ENCODE measurements around the gene KCNC3. TPM values are rescaled to one million over a fixed set of nuclear protein-coding genes. Genes with fewer than 3 reads are reported as not detected.
A peak's percentile ranks its signal among the peaks of the same experiment; 100 is the strongest.

KCNC3 gene
- total RNA-seq, 1 donor from 2014 or later = not detected

GRCh38 chr19:50327013-50327412, 2.2 kb downstream of the KCNC3 start:
- no peak overlapping the region for H3K4me2 ChIP-seq (ENCODE audit: low read length)

GRCh38 chr19:50326101-50326664, 3.0 kb downstream of the KCNC3 start:
- Mint-ChIP-seq H3K27ac (ENCODE audit: unreplicated experiment) (no peak overlapping the region), H3K27me3 (ENCODE audit: low read depth, unreplicated experiment) (no peaks in the 10 kb centered on the region), H3K36me3 (ENCODE audit: low read depth, unreplicated experiment) (no peaks in the 10 kb centered on the region), H3K4me3 (ENCODE audit: unreplicated experiment) (no peak overlapping the region), H3K9me3 (ENCODE audit: unreplicated experiment) (peaks cover 37% of the 10 kb centered on the region), H3K4me1 (ENCODE audit: low read depth, unreplicated experiment) (no peaks in the 10 kb centered on the region)
- Histone ChIP-seq H3K79me2 (ENCODE audit: insufficient read depth, low read length) (no peaks in the 10 kb centered on the region), H3K27me3 (ENCODE audit: insufficient read depth, low read length) (peaks cover 26% of the 10 kb centered on the region), H3K9ac (ENCODE audit: low read length) (no peak overlapping the region), H3K9me3 (ENCODE audit: insufficient read depth, low read depth, low read length) (peaks cover 5% of the 10 kb centered on the region), H3K4me3 (ENCODE audit: insufficient read depth, low read depth, low read length) (no peak overlapping the region), H3K36me3 (ENCODE audit: insufficient read depth, low read length) (no peaks in the 10 kb centered on the region), H3K27ac (ENCODE audit: low read depth, low read length) (no peak overlapping the region), H3K4me1 (ENCODE audit: insufficient read depth, low read length) (peaks cover 3% of the 10 kb centered on the region), H2AFZ (ENCODE audit: low read depth, low read length) (no peak overlapping the region), H3K4me2 (ENCODE audit: low read length) (no peak overlapping the region), H4K20me1 (ENCODE audit: insufficient read depth, low read length) (no peaks in the 10 kb centered on the region)
- DNase-seq (ENCODE audit: low read depth) (no peak), FAIRE-seq (no peak)
- TF ChIP-seq EZH2 (IDR thresholded peaks at IDR 0.05; ENCODE audit: insufficient read depth, low read length) = peak; percentile 34
- no peak for TF ChIP-seq CTCF (IDR thresholded peaks at IDR 0.05; ENCODE audit: insufficient read depth, low read depth, low read length)

More at GRCh38 chr19:50327013-50327412, 2.2 kb downstream of the KCNC3 start:
- no peak for DNase-seq (ENCODE audit: low read depth)
- Mint-ChIP-seq H3K27me3 (ENCODE audit: low read depth, unreplicated experiment) (no peaks in the 10 kb centered on the region), H3K27ac (ENCODE audit: unreplicated experiment) (no peak overlapping the region), H3K4me1 (ENCODE audit: low read depth, unreplicated experiment) (no peaks in the 10 kb centered on the region), H3K4me3 (ENCODE audit: unreplicated experiment) (no peak overlapping the region), H3K36me3 (ENCODE audit: low read depth, unreplicated experiment) (no peaks in the 10 kb centered on the region), H3K9me3 (ENCODE audit: unreplicated experiment) (peaks cover 37% of the 10 kb centered on the region)
- Histone ChIP-seq H3K9me3 (ENCODE audit: insufficient read depth, low read depth, low read length) (peaks cover 5% of the 10 kb centered on the region), H3K4me1 (ENCODE audit: insufficient read depth, low read length) (peaks cover 3% of the 10 kb centered on the region), H3K27me3 (ENCODE audit: insufficient read depth, low read length) (peaks cover 29% of the 10 kb centered on the region), H3K27ac (ENCODE audit: low read depth, low read length) (no peak overlapping the region), H4K20me1 (ENCODE audit: insufficient read depth, low read length) (no peaks in the 10 kb centered on the region), H3K4me3 (ENCODE audit: insufficient read depth, low read depth, low read length) (no peak overlapping the region), H3K36me3 (ENCODE audit: insufficient read depth, low read length) (no peaks in the 10 kb centered on the region), H3K79me2 (ENCODE audit: insufficient read depth, low read length) (no peaks in the 10 kb centered on the region), H3K9ac (ENCODE audit: low read length) (no peak overlapping the region), H2AFZ (ENCODE audit: low read depth, low read length) (no peak overlapping the region)
- no peak for TF ChIP-seq CTCF (IDR thresholded peaks at IDR 0.05; ENCODE audit: insufficient read depth, low read depth, low read length)
- TF ChIP-seq EZH2 (IDR thresholded peaks at IDR 0.05; ENCODE audit: insufficient read depth, low read length) = no peak
- FAIRE-seq = no peak

GRCh38 chr19:50325310-50326100, 3.7 kb downstream of the KCNC3 start:
- H3K4me1 Mint-ChIP-seq (ENCODE audit: low read depth, unreplicated experiment) = no peaks in the 10 kb centered on the region
- H3K36me3 Mint-ChIP-seq (ENCODE audit: low read depth, unreplicated experiment) = no peaks in the 10 kb centered on the region
- H3K9me3 Mint-ChIP-seq (ENCODE audit: unreplicated experiment) = peaks cover 37% of the 10 kb centered on the region
- no peak overlapping the region for H3K4me2 ChIP-seq (ENCODE audit: low read length)
- peaks cover 24% of the 10 kb centered on the region for H3K27me3 ChIP-seq (ENCODE audit: insufficient read depth, low read length)
- no peaks in the 10 kb centered on the region for H3K27me3 Mint-ChIP-seq (ENCODE audit: low read depth, unreplicated experiment)
- no peak for DNase-seq (ENCODE audit: low read depth)
- H3K4me3 ChIP-seq (ENCODE audit: insufficient read depth, low read depth, low read length) = no peak overlapping the region
- no peak overlapping the region for H3K27ac Mint-ChIP-seq (ENCODE audit: unreplicated experiment)
- H3K4me3 Mint-ChIP-seq (ENCODE audit: unreplicated experiment) = no peak overlapping the region
- TF ChIP-seq EZH2 (IDR thresholded peaks at IDR 0.05; ENCODE audit: insufficient read depth, low read length) = no peak
- no peak for TF ChIP-seq CTCF (IDR thresholded peaks at IDR 0.05; ENCODE audit: insufficient read depth, low read depth, low read length)
- H3K79me2 ChIP-seq (ENCODE audit: insufficient read depth, low read length) = no peaks in the 10 kb centered on the region
- peaks cover 3% of the 10 kb centered on the region for H3K4me1 ChIP-seq (ENCODE audit: insufficient read depth, low read length)
- no peak overlapping the region for H3K27ac ChIP-seq (ENCODE audit: low read depth, low read length)
- no peak overlapping the region for H2AFZ ChIP-seq (ENCODE audit: low read depth, low read length)
- H3K9ac ChIP-seq (ENCODE audit: low read length) = no peak overlapping the region
- FAIRE-seq = no peak
- no peaks in the 10 kb centered on the region for H4K20me1 ChIP-seq (ENCODE audit: insufficient read depth, low read length)
- H3K9me3 ChIP-seq (ENCODE audit: insufficient read depth, low read depth, low read length) = peaks cover 5% of the 10 kb centered on the region
- H3K36me3 ChIP-seq (ENCODE audit: insufficient read depth, low read length) = no peaks in the 10 kb centered on the region
